HG03175 (cell line): ENCODE data around the gene S100A16.

Experiments
- ATAC-seq: cut with Tn5 transposase; IDR thresholded peaks from one replicate; pipeline ENCODE4 v1.9.1; 2021; ENCODE audit warnings: mild to moderate bottlenecking, moderate library complexity; ENCODE audit not compliant: unreplicated experiment

S100A16 gene

DNA sequence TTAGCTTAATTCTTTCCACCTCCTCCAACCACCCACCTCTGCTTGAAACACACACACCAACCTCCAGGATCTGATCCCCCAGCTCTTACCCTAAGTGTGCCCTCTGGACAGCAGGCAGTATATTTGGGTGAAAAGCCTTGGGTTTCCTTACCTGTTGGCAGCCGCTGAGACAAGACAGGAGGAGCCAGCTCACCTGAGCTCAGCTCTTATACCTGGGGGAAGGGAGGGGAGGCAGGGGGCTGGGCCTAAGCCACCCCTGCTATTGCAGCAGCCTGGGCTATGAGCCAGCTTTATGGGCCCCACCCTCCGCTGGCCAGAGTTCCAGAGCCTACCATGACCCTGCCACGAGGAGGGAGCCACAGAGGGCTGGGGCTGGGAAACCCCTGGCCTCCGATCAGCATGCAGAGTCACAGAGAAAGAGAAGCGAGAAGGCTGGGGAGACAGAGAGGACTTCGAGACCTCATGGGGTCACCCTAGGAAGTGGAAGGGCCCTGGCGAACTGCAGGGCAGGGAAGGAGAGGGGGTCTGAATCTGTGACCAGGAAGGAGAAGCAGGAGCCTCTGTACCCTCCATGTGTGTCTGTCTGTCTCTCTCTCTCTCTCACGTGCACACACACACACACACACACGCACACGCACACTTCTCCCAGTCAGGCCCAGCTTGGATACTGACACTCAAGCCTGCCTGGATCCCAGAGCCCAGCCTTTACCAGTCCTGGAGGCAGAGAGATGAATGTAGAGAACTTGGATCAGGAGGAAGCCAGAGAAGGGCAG, 3.4 kb upstream of the S100A16 start, which contains the start of gene S100A14:
Gene S100A14, minus strand, starts transcription at position 182 of the 773 bp plus-strand sequence. CDS start 467 bp downstream, outside the sequence.
- no peak for ATAC-seq

DNA sequence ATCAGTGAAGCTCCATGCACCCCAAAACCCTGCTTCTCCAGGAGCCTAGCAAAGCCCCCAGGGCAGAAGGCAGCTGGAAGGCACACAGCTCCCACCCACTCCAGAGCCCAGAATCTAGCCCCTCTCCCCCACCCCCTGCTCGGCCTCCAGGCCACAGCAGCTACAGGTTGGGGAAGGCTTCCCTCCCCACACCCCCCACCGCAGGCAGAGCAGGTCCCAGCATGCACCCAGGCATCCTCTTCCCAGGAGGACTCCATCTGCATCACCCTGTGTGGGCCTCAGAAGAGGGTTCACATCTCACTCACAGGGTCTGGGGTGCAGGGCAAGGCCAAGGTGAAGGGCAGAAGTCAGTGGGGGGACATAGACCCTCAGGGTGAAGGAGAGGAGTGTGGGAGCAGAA, 2.5 kb upstream of the S100A16 start:
- ATAC-seq: no peak

DNA sequence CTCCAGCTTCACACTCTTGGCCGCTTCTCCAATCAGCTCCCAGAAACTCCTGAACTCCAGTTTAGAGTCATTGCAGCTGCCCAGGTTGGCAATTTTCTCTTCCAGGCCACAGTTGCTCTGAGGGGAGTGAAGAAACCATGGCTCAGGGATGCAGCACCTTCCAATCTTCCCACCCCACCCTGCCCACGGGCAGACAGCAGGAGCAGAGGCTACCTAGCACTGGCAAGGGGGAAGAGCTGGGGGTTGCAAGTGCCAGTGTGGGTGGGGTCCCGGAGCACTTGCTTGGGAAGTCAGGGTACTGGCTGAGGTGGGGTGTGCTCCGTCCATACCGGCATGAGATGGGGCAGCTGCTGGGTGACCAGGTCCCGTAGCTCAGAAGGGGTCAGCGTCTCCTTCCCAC, 2.0 kb upstream of the S100A16 start:
- ATAC-seq: no peak

DNA sequence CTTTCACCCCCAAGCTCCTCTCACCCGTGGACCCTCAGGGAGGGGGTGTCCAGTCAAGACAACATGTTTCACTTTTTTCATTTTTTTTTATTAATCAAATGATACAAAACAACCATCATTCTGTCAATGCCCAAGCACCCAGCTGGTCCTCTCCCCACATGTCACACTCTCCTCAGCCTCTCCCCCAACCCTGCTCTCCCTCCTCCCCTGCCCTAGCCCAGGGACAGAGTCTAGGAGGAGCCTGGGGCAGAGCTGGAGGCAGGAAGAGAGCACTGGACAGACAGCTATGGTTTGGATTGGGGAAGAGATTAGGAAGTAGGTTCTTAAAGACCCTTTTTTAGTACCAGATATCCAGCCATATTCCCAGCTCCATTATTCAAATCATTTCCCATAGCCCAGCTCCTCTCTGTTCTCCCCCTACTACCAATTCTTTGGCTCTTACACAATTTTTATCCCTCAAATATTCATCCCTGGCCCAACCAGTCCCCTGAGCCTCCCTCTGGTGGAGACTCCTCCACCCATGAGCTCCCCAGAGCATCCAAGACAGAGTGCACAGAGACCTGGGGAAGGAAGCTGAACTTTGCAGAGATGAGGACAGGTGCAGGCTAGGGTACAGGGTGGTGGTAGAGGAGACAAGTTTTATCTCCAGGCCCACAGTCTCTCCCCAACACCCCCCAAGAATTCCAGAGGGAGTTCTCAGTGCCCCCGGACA, 1.4 kb upstream of the S100A16 start:
- no peak for ATAC-seq

DNA sequence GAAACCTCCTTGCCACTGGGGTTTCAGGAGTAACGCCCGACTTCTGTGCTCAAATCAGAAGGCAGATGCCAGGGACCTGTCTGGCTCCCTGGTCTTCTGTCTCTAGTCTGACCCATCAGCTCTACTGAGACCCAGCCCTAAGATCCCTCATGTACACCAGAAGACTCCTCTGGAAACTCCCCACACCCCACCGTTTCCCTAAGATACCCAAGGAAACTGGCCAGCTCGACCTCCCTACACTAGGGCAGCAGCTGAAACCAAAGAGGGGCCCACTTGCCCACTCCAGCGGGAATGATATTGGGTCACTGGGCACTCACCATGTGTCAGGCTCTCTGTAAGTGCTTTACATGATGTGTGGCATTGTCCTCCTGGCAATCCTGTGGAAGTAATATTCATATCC, 469 bp upstream of the S100A16 start:
- ATAC-seq: no peak

DNA sequence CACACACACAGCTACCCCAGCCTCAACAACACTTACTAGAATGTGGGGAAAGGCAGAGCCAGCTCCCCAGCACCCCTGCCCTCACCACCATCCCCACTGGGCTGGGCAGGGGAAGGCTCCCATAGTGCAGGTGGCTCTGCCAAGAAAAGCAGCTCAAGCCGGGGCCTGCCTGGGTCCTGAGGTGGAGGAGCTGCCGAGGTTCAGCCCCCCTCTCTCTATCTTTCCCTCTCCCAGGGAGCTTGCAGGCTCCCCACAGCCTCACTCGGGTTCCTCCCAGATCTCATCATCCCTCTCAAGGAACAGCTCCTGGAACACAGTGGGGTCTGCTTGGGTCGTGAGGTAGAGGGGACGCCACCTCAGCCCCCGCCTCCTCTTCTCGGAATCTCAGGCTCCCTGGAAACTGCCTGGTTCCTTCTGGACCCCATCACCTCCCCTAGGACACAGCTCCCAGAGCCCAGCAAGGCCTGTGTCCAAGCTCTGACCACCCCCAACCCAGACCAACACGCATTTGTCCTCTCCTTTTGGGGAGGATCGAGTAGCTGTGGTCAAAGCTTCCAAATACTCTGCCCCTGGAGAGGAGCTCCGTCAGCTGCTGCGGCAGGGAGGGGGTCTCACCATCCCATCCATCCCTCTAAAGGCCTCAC, 704 bp downstream of the S100A16 start:
- no peak for ATAC-seq

DNA sequence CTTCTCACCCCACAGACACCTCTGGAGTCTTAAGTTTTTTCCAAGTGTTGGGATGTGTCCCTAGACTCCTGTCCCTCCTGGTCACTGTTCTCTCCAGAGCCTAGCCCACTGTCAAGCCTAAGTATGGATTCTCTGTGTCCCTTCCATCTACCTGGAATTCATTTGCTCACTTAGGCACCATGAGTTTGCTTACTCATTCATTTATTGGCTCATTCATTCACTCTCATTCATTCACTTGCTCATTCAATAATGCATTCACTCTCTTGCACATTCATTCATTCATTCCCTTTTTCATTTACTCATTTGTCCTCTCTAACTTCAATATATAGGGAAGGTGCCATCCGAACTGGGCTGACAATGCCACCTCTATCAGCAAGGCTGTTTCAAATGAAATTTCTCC, 1.6 kb downstream of the S100A16 start:
- no peak for ATAC-seq

DNA sequence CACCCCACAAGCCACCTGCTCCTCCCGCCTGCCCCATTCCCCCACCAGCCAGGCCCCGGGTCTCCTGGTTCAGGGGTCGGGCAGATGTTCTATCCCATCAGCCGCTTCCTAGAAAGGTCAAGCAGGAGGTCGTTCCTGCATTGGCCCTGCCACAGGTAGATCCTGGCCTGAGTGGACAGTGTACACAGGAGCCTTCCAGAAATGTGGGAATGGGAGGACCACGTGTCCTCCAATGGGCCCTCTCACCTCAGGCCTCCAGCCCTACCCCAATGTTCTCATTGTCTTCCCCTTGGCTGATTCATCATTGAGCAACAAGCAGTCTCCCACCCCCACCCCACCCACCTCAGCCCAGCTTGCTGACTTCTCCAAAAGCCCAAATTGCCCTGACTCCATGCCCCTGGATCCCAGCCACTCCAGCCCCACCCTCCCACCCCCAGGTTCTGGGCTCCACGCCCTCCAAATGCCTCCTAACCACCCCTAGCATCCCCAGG, 2.1 kb downstream of the S100A16 start:
- no peak for ATAC-seq

DNA sequence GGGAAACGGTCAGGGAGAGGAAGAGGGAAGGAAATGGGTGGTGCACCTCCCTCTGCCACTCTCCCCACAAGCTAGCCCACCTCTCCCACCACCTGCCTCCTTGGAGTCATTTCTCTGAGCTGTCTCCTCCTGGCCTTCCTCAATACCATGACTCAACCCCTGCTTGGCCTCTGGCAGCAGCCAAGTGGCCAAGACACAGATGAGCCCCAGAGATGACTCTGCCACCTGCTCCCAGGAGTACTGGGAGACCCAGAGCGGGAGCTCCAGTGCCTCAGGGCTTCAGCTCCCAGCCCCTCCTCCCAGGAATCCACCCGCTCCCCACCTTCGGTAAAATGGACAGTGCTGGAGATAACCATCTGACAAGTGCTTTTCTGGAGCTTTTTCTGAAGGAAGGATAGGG, 2.6 kb downstream of the S100A16 start:
- no peak for ATAC-seq

DNA sequence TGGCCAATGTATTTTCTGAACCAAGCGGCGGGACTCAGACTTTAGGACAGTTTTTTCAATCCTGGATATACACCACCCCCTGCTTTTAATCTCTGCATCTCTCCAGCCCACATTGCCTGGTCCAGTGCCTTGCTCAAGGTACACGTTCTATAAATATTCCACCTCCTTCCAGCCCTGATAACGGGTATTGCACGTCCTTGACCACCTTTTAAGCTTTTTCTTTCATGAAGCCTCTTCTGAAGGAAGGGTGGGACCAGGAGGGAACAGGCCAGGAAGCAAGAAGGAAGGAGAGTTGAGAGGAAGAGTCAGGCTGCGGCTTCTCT, 3.4 kb downstream of the S100A16 start:
- ATAC-seq: no peak

DNA sequence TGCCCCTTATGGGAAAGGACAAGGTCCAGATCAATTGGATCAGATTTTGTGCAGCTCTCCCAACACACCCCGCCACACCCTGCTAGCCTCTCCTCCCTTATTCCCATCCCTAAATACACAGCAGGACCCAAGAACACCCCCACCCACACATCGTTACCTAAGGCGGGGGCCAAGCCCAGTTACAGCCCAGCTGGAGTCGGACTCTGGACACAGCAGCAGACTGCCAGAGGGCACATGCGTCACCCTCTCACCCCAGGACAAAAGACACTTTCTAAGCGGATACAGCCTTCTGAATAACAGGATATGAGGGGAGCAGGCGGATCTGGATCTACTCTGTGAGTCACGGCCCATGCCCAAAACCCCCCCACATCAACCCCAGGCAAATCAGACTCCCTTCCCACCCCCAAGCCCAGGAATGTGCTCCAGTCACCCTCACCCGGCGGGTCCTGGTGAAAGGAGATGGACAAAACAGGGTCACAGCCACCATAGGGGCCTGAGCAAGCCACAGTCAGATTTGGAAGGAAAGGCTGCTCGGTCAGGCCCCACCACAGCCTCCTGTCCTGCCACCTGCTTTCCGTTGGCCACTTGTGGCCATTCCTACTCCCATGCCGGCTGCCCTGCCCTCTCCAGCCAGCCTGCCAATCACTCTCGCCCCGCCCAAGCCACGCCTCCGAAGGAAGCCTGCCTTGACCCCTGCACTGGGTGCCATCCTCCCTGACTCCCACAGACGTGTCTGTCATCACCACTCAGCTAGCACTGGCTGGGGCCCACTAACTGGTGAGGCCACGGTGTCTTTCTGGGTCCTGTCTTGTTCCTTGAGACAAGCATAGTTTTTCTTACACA, 4.0 kb downstream of the S100A16 start:
- ATAC-seq: no peak

DNA sequence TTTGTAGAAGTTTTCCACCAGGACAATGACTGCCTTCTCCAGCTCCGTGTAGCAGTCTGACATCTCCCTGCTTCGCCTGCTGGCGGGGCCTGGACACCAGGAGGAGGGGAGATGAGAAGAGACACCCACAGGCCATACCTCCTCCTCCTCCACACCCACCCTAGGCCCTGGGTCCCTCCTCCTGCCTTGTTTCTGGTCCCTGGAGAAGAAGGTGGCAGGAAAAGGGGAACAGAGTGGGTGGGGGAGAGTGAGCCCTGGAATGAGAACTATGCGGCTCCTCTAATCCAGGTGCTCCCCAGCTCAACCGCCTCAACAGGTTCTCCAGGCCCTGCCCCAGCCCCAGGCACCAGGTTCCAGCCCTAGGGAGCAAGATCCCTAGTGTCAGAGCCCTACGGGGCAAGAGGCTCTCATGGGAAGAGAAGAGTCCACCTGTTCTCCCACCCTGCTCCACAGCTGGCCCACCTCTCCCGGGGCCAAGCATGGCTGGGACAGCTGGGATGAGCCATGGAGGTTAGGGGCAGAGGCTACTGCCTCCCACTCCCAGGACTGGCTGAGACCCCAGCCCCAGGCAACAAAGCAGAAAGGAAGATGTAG, 4.8 kb downstream of the S100A16 start:
- no peak for ATAC-seq

DNA sequence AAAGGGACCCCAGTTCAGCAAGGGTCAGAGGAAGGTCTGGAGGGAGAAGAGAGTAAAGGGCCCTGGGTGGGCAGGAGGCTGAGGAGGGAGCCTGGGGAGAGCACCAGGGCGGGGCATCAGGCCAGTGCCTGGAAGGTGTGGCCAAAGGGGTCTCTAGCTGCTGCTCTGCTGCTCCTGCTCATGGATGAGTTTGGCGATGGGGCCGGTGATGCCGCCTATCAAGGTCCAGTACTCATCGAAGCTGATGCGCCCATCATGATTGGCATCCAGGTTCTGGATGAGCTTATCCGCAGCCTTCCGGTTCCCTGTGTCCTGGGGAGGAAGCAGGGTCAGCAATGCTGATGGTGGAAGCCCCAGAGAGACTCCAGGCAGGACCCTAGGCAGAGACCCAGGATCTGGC, 5.6 kb downstream of the S100A16 start:
- no peak for ATAC-seq

DNA sequence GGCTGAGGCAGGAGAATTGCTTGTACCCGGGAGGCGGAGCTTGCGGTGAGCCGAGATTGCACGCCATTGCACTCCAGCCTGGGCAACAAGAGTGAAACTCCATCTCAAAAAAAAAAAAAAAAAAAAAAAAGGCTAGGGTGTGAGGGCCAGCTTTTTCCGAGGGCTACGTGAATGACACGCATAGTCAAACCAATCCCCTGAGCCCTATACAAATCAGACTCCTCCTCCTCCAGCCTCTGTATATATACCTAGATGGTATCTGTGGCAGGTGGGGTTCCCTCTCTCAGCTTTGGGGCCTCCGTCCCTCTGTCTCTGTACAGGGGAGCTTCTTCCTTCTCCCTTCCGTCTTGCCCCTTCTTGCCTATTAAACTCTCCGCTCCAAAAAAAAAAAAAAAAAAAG, 6.7 kb downstream of the S100A16 start:
- no peak for ATAC-seq

DNA sequence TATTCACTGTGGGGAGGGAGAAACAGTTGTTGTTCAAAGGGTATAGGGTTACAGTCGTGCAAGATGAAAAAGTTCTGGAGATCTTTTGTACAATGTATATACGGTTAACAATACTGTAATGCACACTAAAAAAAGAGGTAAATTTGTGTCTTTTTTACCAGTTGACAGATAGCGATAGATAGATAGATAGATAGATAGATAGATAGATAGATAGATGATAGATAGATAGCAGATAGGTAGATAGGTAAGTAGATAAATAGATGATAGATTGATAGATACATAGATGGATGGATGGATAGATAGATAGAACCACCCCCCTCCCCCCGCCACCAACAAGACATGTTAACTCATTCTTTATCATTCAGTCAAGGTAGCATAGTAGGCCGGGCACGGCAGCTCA, 10.2 kb downstream of the S100A16 start:
- ATAC-seq: no peak

DNA sequence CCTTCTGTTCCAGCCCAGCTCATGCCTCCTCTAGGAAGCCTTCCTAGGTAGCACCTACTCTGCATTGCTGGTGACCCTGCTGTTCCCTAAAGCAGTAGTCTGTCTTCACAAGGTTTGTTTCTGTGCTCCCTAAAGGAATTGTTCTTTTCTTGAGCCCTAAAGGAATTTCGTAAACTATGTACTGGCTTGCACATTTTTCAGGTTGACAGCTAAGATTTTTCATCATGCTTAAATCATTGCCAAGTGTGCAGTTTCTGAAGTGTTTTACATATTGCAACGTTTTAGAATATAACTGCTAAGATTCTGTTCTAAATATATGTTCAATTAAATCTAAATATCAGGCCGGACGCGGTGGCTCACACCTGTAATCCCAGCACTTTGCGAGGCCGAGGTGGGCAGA, 13.1 kb downstream of the S100A16 start:
- ATAC-seq: no peak

DNA sequence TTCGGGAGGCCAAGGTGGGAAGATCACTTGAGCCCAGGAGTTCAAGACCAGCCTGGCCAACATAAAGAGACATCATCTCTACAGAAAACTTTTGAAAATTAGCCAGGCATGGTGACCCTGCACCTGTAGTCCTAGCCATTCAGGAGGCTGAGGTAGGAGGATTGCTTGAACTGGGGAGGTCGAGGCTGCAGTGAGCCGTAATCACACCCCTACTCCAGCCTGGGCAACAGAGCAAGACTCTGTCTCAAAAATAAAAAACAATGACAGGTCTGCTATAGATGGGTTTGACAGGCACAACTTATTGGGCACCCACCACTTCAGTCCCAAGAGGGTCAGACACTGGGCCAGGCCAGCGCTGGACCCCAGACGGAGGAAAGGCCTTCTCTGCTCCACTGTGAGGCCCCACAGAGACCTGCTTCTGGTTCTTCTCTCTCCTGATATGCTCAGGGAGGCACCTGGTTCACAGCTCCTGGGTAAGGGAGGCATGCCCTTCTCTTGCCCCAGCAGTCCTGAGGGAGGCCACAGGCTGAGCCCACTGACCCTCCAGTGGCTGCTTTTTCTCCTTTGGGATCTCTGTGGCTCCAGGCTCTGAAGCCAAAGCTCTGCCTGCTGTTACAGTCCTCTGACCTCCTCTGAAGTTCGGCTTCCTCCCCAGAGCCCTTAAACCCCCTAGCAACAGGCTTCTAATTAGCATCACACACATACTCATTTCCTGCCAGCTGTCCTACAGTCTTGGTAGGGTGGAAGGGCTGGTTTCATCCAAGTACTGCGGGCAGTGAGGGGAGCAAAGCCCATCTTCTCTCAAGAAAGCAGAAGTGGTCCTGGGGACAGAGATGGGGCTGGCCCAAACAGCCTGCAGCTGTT, 14.4 kb downstream of the S100A16 start:
- ATAC-seq: peak; percentile 99

DNA sequence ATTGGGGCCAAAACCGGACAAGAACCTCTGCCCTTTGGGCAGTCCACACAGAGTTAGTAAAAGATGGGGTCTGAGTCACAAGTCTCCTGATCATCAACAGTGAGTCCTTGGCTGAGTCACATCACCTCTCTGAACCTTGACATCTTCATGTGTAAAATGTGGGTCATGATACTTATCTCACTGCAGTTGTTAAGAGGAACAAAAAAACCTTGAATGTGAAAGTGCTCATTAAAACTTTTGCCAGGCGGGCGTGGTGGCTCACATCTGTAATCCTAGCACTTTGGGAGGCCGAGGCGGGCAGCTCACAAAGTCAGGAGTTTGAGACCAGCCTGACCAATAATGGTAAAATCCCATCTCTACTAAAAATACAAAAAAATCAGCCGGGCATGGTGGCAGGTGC, 15.7 kb downstream of the S100A16 start:
- no peak for ATAC-seq

DNA sequence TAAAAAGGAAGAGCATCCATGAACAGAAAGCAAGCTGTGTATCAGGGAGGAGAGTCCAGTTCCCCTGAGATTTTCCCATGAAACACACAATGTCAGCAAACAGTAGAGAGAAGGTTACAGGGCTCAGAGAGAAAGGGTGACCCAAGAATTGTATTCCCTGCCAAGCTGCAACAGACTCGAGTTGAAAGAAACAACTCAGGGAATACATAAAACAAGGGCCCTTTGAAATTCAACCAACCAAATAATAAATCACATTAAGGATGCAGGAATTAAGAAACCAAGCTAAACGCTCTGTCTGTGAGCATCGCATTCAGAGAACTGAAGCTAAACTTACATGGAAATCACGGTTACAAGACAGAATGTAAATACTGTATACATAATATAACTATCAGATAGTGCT, 20.2 kb downstream of the S100A16 start:
- no peak for ATAC-seq

DNA sequence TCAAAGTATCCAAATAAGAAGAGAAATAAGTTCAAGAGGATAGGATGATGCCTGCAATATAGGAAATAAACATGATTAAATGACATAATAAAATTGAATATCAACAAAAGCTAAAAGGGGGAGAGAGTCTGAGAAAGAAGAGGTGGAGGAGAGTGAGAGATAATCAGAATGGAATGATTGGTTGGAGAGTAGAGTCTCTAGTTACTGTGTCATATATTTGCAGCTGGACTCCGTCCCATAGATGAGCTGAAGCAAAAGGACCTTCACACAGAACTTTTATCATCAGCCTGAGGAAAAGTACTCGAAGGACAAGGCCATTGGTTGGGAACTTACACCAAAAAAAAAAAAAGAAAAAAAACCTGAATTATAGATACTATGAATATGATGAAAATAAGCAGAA, 24.5 kb downstream of the S100A16 start:
- ATAC-seq: no peak
